ENCODE measurements around the gene BCL2L13.
"Not testable (repeated sequence)": the region's sequence is repeated elsewhere in the genome, so short reads cannot be mapped to it uniquely, and the experiment has no call there.

The BCL2L13 gene

DNA sequence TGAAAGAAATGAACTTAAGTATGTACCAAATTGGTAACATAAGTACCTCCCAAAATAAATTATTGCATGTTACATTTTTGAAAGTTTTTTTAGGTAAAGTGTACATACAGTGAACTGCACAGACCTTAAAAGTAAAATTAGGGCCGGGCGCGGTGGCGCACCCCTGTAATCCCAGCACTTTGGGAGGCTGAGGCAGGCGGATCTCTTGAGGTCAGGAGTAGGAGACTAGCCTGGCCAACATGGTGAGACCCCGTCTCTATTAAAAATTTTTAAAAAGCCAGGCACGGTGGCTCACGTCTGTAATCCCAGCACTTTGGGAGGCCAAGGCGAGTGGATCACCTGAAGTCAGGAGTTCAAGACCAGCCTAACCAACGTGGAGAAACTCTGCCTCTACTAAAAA, 1.7 kb upstream of the BCL2L13 start:
- not testable (repeated sequence) for DNase-seq

DNA sequence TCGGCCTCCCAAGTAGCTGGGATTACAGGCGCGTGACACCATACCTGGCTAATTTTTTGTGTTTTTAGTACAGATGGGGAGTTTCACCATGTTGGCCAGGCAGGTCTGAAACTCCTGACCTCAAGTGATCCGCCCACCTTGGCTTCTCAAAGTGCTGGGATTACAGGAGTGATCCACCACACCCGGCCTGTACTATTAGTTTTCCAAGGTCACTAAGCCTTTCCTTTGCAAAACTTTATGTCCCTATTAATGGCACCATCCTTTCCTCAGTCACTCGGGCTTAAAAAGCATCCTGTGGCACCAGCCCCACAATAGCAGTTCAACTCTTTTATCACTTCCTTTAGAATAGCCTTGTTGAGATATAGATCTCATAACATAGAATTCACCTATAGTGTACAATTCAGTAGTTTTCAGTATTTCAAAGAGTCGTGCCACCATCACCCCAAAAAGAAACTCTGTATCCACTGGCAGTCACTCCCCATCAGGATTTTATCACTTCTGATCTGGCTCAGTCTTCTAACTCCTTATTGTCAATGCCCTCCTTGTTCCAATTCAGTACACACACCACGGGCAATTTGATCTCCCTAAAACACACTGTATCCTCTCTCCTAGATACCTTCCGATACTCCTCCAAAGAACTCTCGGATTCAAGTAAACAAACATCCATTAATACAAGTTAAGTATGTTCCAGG, 921 bp upstream of the BCL2L13 start:
- DNase-seq: no peak

GRCh38 chr22:17638182-17638431, 450 bp upstream of the BCL2L13 start:
- no peak for DNase-seq

GRCh38 chr22:17639247-17639741, 737 bp downstream of the BCL2L13 start:
- peak; percentile 30 to 35 for DNase-seq

DNA sequence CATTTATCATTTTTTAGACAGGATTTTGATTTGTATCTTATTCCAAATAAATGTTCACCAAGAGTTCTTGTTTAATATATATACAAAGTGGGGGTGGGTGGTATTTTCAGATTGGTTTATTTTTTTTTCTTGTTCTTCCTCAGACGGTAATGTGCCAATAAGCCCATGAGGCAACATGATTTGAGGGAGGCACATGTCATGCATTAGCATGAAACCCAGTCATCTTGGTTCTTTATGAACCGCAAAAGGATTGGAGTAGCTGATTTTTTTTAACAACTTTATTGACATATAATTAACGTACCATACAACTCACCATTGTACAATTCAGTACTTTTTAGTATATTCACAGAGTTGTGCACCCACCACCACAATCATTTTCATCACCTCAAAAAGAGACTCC, 2.7 kb downstream of the BCL2L13 start:
- DNase-seq: peak; percentile 38 to 45

- not testable (repeated sequence) for DNase-seq
Observed at GRCh38 chr22:17642357-17642756, 3.8 kb downstream of the BCL2L13 start.

- no peak for DNase-seq
Observed at GRCh38 chr22:17647452-17647851, 8.9 kb downstream of the BCL2L13 start.

DNA sequence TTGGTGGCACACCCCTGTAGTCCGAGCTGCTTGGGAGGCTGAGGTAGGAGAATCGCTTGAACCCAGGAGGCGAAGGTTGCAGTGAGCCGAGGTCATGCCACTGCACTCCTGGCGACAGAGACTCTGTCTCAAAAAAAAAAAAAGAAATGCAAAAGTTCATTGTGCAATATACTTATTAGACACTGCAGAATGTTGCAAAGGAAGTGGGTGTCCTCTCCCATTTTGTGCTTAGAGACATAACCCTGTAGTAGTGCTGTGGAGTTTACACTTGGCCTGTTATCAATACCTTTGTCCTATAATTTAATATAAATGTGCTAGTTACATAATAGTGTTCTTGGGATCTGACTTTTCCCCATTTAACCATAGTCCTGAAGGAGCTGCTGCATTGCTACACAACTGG, 9.4 kb downstream of the BCL2L13 start:
- DNase-seq: peak; percentile 73 to 74

GRCh38 chr22:17648569-17648968, 10.0 kb downstream of the BCL2L13 start:
- peak in 1 of 2 donors; percentile 87 for DNase-seq

DNA sequence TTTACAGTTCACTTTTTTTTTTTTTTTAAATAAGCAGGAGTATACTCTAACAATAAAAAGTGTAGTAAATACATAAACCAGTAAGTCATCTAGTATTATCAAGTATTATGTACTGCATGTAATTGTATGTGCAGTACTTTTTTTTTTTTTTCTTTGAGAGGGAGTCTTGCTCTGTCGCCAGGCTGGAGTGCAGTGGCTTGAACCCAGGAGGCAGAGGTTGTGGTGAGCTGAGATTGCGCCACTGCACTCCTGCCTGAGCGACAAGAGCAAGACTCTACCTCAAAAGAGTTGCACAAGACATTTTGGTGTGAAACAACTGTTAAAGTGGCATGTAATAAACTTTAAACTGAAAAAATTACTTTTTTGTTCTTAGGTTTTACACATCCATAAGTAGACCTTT, 16.7 kb downstream of the BCL2L13 start:
- no peak for DNase-seq

DNA sequence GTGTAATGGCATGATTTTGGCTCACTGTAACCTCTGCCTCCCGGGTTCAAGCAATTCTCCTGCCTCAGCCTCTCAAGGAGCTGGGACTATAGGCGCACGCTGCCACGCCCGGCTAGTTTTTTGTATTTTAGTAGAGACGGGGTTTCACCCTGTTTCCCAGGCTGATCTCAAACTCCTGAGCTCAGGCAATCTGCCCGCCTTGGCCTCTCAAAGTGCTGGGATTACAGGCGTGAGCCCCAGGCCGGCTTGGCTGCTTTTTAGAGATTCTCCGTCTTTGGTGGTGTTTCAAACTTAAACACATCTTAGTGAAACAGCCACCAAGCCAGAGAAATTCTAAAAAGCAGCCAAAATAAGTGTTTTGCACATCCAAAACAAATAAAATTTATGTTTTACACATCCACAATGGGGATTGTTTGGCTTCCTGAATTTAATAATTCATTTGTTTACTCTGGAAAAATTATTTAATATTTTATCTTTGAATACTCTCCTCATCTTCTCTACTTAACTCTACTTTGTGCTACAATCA, 18.4 kb downstream of the BCL2L13 start:
- DNase-seq: no peak

- DNase-seq: no peak
Observed at GRCh38 chr22:17664414-17665055, 26.0 kb downstream of the BCL2L13 start.

- DNase-seq: no peak
Observed at GRCh38 chr22:17665248-17665647, 26.7 kb downstream of the BCL2L13 start.

DNA sequence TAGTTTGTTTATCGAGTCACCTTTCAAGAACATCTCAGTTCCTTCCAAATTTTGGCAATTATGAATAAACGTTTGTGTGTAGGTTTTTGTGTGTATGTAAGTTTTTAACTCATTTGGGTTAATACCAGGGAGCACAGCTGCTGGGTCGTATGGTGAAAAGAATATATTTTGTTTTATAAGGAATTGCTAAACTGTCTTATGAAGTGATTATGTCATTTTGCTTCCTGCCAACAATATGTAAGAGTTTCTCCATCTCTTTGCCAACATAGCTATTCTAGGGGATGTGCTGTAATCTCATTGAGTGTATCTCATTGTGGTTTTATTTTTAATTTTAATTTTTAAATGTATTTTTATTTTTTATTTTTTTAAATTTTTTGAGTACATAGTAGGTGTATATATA, 27.3 kb downstream of the BCL2L13 start:
- DNase-seq: peak; percentile 49 to 51

DNA sequence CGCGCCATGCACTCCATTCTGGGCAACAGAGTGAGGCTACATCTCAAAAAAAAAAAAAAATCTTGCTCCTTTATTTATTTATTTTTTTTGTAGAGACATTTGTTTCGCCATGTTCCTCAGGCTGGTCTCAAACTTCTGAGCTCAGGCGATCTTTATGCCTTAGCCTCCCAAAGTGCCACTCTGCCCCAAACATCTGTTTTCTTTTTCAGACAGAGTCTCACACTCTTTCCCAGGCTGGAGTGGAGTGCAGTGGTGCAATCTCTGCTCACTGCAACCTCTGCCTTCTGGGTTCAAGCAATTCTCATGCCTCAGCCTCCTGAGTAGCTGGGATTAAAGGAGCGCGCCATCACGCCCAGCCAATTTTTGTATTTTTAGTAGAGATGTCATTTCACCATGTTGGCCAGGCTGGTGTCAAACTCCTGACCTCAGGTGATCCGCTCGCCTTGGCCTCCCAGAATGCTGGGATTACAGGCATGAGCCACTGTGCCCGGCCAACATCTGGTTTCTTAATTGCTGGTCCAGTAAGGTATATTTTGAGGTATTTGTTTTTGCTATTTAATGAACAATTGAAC, 33.0 kb downstream of the BCL2L13 start:
- not testable (repeated sequence) for DNase-seq

- DNase-seq: peak in 1 of 2 donors; percentile 37
Observed at GRCh38 chr22:17672417-17672991, 33.9 kb downstream of the BCL2L13 start.

DNA sequence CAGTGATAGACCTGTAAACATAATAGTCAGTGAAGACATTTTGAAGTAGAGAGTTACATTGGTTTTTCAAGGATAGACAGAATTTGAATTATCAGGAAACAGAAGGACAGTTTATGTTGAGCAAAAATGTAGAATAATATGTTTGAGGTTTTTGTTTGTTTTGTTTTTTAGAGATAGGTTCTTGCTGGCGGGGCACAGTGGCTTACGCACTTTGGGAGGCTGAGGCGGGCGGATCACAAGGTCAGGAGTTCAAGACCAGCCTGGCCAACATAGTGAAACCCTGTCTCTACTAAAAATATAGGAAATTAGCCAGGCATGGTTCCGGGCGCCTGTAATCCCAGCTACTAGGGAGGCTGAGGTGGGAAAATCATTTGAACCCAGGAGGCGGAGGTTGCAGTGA, 35.6 kb downstream of the BCL2L13 start:
- no peak for DNase-seq

- peak; percentile 52 to 88 for DNase-seq
Observed at GRCh38 chr22:17675584-17675983, 37.0 kb downstream of the BCL2L13 start.

- no peak for DNase-seq
Observed at GRCh38 chr22:17678817-17679385, 40.3 kb downstream of the BCL2L13 start.

DNA sequence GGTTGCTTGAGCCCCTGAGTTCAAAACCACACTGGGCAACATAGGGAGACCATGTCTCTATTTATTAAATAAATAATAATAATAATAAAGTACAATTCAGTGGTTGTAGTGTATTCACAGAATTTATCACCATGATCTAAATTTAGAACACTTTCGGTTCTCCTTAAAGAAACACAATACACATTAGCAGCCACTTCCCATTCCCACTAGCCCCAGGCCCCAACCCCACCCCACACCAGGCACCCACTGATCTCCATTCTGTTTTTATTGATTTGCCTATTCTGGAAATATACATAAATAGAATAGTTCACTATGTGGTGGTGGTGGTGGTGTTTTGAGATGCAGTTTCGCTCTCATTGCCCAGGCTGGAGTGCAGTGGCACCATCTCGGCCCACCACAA, 45.7 kb downstream of the BCL2L13 start:
- no peak for DNase-seq

- DNase-seq: no peak
Observed at GRCh38 chr22:17692841-17693240, 54.3 kb downstream of the BCL2L13 start.

DNA sequence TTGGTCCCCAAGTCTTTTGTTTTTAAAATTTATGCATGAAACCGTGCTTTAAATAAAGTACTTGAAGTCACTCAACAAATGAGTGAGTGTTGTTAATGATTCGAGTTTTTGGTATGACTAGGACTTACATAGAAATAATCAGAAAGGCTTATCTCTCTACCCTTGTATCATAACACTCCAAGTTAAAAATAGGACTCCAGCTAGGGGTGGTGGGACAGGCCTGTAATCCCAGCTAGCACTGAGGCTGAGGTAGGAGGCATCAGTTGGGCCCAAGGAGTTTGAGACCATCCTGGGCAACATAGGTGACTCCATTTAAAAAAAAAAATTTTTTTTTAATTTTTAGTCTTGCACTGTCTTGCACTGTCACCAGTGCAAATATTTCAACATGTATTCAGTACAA, 55.6 kb downstream of the BCL2L13 start:
- DNase-seq: no peak

DNA sequence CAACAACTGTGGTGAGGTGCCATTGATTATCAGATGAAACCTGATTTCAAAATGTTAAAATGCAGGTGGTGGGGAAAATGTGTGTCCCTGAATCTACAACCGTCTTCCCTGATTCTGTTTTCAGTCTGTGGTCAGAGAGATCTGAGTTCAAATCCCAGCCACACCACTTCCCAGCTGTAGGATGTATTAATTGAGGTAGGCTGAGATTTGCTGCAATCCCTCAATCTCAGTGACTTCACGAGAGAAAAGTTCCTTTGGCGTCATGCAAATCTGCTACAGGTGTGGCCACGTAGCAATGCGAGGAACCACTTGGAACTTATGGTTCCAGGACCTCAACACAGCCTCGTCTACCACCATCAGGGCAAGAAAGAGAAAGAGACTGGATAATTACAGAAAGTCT, 56.2 kb downstream of the BCL2L13 start:
- no peak for DNase-seq

GRCh38 chr22:17695986-17696385, 57.4 kb downstream of the BCL2L13 start:
- no peak for DNase-seq

All from inflammatory macrophage treated with lipopolysaccharide for 1 hour (primary cell).